ENCODE measurements around the gene FAM177A1.

GRCh38 chr14:35121026-35121886 lies 75.2 kb downstream of the FAM177A1 start:
- TF ChIP-seq CTCF (IDR thresholded peaks at IDR 0.05) (no peak), POLR2AphosphoS5 (IDR thresholded peaks at IDR 0.05) (no peak), POLR2A (IDR thresholded peaks at IDR 0.05) (peak in 1 of 2 donors; percentile 45), EP300 (IDR thresholded peaks at IDR 0.05) (no peak)

Measured in suprapubic skin (tissue), 4 donors.